CD14-positive monocyte (primary cell): ENCODE results near the gene PKNOX2. TPM values are rescaled to one million over a fixed set of nuclear protein-coding genes. Genes with fewer than 3 reads are reported as not detected.

Source experiments
- DNase-seq, 3 donors: peaks; one replicate each; pipeline ENCODE4 v3.0.0-alpha.2; 2011 to 2022
- H2AFZ ChIP-seq: 2 replicates; pipeline ENCODE4 v1.6.0; 2012; ENCODE audit warnings: mild to moderate bottlenecking, low read depth, low read length, inconsistent platforms; ENCODE audit not compliant: insufficient read depth, poor library complexity, severe bottlenecking
- H3K27ac ChIP-seq, 2 donors: 1 replicate in 1 of 2; 2 replicates in 1 of 2; pipeline ENCODE4 v1.5.1; 2012 to 2013; ENCODE audit warnings: low read length in 2 of 2, control low read depth in 1 of 2, inconsistent platforms in 1 of 2, low read depth in 1 of 2, mild to moderate bottlenecking in 1 of 2
- H3K27me3 ChIP-seq, 2 donors: one replicate each; pipeline versions ENCODE4 v1.6.0 to v1.6.1; 2011 to 2013; ENCODE audit warnings: low read length in 2 of 2; ENCODE audit not compliant: control insufficient read depth in 2 of 2, insufficient read depth in 2 of 2
- H3K36me3 ChIP-seq, 2 donors: replicated peaks in 1 of 2; 1 replicate in 1 of 2; 2 replicates in 1 of 2; pipeline versions ENCODE4 v1.5.1 to v1.6.1; 2012 to 2013; ENCODE audit warnings: low read length in 2 of 2, control low read depth in 1 of 2, inconsistent platforms in 1 of 2, mild to moderate bottlenecking in 1 of 2; ENCODE audit not compliant: insufficient read depth in 2 of 2, control insufficient read depth in 1 of 2
- H3K4me1 ChIP-seq, 2 donors: 1 replicate in 1 of 2; 2 replicates in 1 of 2; pipeline versions ENCODE4 v1.5.1 to v1.6.1; 2012 to 2013; ENCODE audit warnings: low read length in 2 of 2, control low read depth in 1 of 2, inconsistent platforms in 1 of 2, mild to moderate bottlenecking in 1 of 2, moderate library complexity in 1 of 2; ENCODE audit not compliant: insufficient read depth in 2 of 2, control insufficient read depth in 1 of 2
- H3K4me2 ChIP-seq: replicated peaks from 2 replicates; pipeline ENCODE3; 2012; ENCODE audit warnings: low read length, moderate library complexity, mild to moderate bottlenecking; ENCODE audit not compliant: poor library complexity, severe bottlenecking; ENCODE audit errors: extremely low read depth
- H3K4me3 ChIP-seq, 3 experiments: fragments of 200-600 bp in 1 of 3; sonication (generic) in 1 of 3; replicated peaks in 1 of 3; 1 replicate in 2 of 3; 2 replicates in 1 of 3; pipeline ENCODE4 v1.5.1; 2011 to 2013; ENCODE audit warnings: low read length in 3 of 3, mild to moderate bottlenecking in 3 of 3, control low read depth in 2 of 3, low read depth in 2 of 3, inconsistent platforms in 1 of 3, moderate library complexity in 1 of 3
- H3K79me2 ChIP-seq: 2 replicates; pipeline ENCODE4 v1.6.0; 2012; ENCODE audit warnings: mild to moderate bottlenecking, control low read depth, inconsistent platforms, low read length, moderate library complexity; ENCODE audit not compliant: insufficient read depth
- H3K9ac ChIP-seq: 2 replicates; pipeline ENCODE4 v1.6.0; 2017; ENCODE audit warnings: low read length, mild to moderate bottlenecking; ENCODE audit not compliant: insufficient read depth, poor library complexity, severe bottlenecking
- H3K9me3 ChIP-seq, 2 donors: replicated peaks in 1 of 2; 1 replicate in 1 of 2; 2 replicates in 1 of 2; pipeline versions ENCODE4 v1.5.1 to v1.6.1; 2012 to 2013; ENCODE audit warnings: low read length in 2 of 2, control low read depth in 1 of 2; ENCODE audit not compliant: control insufficient read depth in 1 of 2, insufficient read depth in 1 of 2
- H4K20me1 ChIP-seq: 2 replicates; pipeline ENCODE4 v1.6.0; 2012; ENCODE audit warnings: mild to moderate bottlenecking, low read length, control low read depth, moderate library complexity; ENCODE audit not compliant: insufficient read depth
- H3K27ac Mint-ChIP-seq, 7 donors: one replicate each; pipeline ENCODE4 v1.8.0; 2020; ENCODE audit warnings: mild to moderate bottlenecking in 7 of 7, mixed read lengths in 7 of 7, moderate library complexity in 6 of 7, inconsistent platforms in 2 of 7
- H3K27me3 Mint-ChIP-seq, 3 donors: one replicate each; pipeline ENCODE4 v1.8.0; 2021 to 2022; ENCODE audit warnings: low read depth in 3 of 3, mild to moderate bottlenecking in 3 of 3, mixed read lengths in 3 of 3, moderate library complexity in 3 of 3, inconsistent platforms in 1 of 3
- H3K36me3 Mint-ChIP-seq, 2 donors: one replicate each; pipeline ENCODE4 v1.8.0; 2020; ENCODE audit warnings: mixed read lengths in 2 of 2, inconsistent platforms in 1 of 2, mild to moderate bottlenecking in 1 of 2
- H3K4me1 Mint-ChIP-seq: one replicate; pipeline ENCODE4 v1.8.0; 2020; ENCODE audit warnings: mild to moderate bottlenecking, mixed read lengths
- H3K4me3 Mint-ChIP-seq, 2 donors: one replicate each; pipeline ENCODE4 v1.8.0; 2020; ENCODE audit warnings: mild to moderate bottlenecking in 2 of 2, mixed read lengths in 2 of 2, moderate library complexity in 1 of 2
- H3K9me3 Mint-ChIP-seq, 7 donors: one replicate each; pipeline ENCODE4 v1.8.0; 2020 to 2022; ENCODE audit warnings: mixed read lengths in 7 of 7, mild to moderate bottlenecking in 6 of 7, moderate library complexity in 6 of 7, inconsistent platforms in 2 of 7
- WGBS: methylation state at CpG from one replicate; pipeline ENCODE4 v1.1.5; 2013; ENCODE audit warnings: missing lambda C conversion rate; ENCODE audit not compliant: insufficient coverage; 5-methylcytosine and 5-hydroxymethylcytosine counted together
- intact Hi-C, 2 donors: fragments of 100-400 bp; cut with micrococcal nuclease; formaldehyde crosslinking; loops; one replicate each; pipeline versions ENCODE4 v1.15.0 to v1.15.1; 2023
- polyA plus RNA-seq, 3 donors: library from polyadenylated mRNA; depleted of rRNA in 1 of 3; unstranded in 2 of 3; stranded (reverse) in 1 of 3; fragments of 300-500 nt in 2 of 3; fragments of >200 nt in 1 of 3; fragmentation: Illumina TruSeq in 2 of 3; gene quantifications; 1 replicate in 2 of 3; 2 replicates in 1 of 3; pipeline ENCODE4 v1.2.3, GENCODE V29; 2012 to 2021
- TF ChIP-seq, protein P1 (sequence below): fragments of 200-600 bp; IDR thresholded peaks from one replicate; pipeline ENCODE4 v1.8.0; 2022; ENCODE audit warnings: antibody characterized with exemption, mild to moderate bottlenecking

The PKNOX2 gene
- polyA plus RNA-seq, 3 donors: not detected

DNA sequence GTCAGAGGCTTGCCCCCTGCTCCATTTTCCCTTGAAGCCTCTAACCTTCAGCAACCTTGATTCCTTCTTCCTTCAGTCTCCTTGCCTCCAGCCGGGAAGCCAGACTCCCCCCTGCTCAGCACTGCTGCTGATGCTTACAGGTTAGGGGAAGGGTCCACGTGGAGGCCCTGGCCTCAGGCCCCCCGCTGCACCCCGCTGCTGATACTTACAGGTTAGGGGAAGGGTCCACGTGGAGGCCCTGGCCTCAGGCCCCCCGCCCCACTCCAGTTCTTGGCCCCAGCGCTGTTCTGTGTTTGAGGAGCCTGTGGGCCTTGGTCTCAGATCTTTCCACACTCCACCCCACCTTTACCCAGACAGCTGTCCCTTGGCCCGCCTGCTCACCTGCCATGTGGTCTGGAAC, 25.6 kb upstream of the PKNOX2 start:
- Histone ChIP-seq H3K4me1 (peaks cover 2 to 6% of the 10 kb centered on the region in 2 donors), H3K27me3 (peaks cover 0 to 16% of the 10 kb centered on the region in 2 donors), H3K9ac (no peak overlapping the region), H2AFZ (no peak overlapping the region), H3K27ac (no peak overlapping the region), H3K36me3 (no peaks in the 10 kb centered on the region), H3K4me3 (no peak overlapping the region), H3K9me3 (no peaks in the 10 kb centered on the region), H3K79me2 (no peaks in the 10 kb centered on the region), H4K20me1 (no peaks in the 10 kb centered on the region), H3K4me2 (no peak overlapping the region)
- Mint-ChIP-seq H3K4me3 (no peak overlapping the region), H3K27ac (peak overlapping the region in 1 of 7 donors; percentile 2), H3K9me3 (peaks cover 0 to 3% (median 0%) of the 10 kb centered on the region in 7 donors), H3K27me3 (peaks cover 22 to 34% (median 23%) of the 10 kb centered on the region in 3 donors), H3K4me1 (peaks cover 7% of the 10 kb centered on the region), H3K36me3 (no peaks in the 10 kb centered on the region)
- WGBS: 89% methylated on average over 5 of the region's 8 CpGs
- intact Hi-C loops: no loop called here
- TF ChIP-seq, protein P1, sequence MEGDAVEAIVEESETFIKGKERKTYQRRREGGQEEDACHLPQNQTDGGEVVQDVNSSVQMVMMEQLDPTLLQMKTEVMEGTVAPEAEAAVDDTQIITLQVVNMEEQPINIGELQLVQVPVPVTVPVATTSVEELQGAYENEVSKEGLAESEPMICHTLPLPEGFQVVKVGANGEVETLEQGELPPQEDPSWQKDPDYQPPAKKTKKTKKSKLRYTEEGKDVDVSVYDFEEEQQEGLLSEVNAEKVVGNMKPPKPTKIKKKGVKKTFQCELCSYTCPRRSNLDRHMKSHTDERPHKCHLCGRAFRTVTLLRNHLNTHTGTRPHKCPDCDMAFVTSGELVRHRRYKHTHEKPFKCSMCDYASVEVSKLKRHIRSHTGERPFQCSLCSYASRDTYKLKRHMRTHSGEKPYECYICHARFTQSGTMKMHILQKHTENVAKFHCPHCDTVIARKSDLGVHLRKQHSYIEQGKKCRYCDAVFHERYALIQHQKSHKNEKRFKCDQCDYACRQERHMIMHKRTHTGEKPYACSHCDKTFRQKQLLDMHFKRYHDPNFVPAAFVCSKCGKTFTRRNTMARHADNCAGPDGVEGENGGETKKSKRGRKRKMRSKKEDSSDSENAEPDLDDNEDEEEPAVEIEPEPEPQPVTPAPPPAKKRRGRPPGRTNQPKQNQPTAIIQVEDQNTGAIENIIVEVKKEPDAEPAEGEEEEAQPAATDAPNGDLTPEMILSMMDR: no peak
- no peak for DNase-seq

DNA sequence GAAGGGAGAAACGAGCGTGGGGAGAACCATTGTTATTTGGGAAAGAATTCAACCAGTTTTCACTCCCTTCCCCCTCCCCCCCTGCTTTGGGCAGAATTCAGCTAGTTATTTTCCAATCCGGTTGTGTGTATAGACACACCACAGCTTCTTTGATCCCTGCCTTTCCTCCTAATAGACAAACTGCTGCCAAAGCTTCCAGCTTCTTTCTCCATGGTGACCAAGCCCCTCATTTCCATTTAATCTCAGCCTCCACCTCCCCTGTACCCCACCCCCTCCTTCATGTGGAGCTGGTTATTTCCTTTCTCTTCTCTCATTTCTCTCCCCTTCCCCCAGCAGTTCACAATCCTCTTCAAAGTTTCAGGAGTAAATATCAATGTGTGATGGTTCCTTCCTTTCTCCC, 24.8 kb upstream of the PKNOX2 start:
- Histone ChIP-seq H3K9me3 (no peaks in the 10 kb centered on the region), H3K4me2 (no peak overlapping the region), H3K4me3 (no peak overlapping the region), H2AFZ (no peak overlapping the region), H3K36me3 (no peaks in the 10 kb centered on the region), H3K4me1 (peaks cover 2 to 6% of the 10 kb centered on the region in 2 donors), H3K79me2 (no peaks in the 10 kb centered on the region), H3K9ac (no peak overlapping the region), H4K20me1 (no peaks in the 10 kb centered on the region), H3K27ac (no peak overlapping the region), H3K27me3 (peaks cover 0 to 16% of the 10 kb centered on the region in 2 donors)
- Mint-ChIP-seq H3K27ac (no peak overlapping the region), H3K4me1 (peaks cover 4% of the 10 kb centered on the region), H3K27me3 (peaks cover 22 to 35% (median 23%) of the 10 kb centered on the region in 3 donors), H3K36me3 (no peaks in the 10 kb centered on the region), H3K4me3 (no peak overlapping the region), H3K9me3 (peaks cover 0 to 2% (median 0%) of the 10 kb centered on the region in 7 donors)
- no peak for DNase-seq
- TF ChIP-seq, protein P1: no peak
- intact Hi-C loops: no loop called here
- WGBS: 88% methylated on average over 1 of the region's 3 CpGs
